Neutrophil (primary cell): ENCODE results near the gene IMP3.

Experiments
- H3K27ac ChIP-seq: fragments of 200-600 bp; sonication (generic); 2 replicates; pipeline ENCODE4 v1.5.1; 2016; ENCODE audit warnings: mild to moderate bottlenecking, moderate library complexity
- H3K27me3 ChIP-seq: fragments of 200-600 bp; sonication (generic); 2 replicates; pipeline ENCODE4 v1.6.0; 2016; ENCODE audit warnings: mild to moderate bottlenecking
- H3K36me3 ChIP-seq: fragments of 200-600 bp; sonication (generic); 2 replicates; pipeline ENCODE4 v1.5.1; 2017
- H3K4me1 ChIP-seq, 2 experiments: fragments of 200-600 bp in 1 of 2; sonication (generic) in 1 of 2; 1 replicate in 1 of 2; 2 replicates in 1 of 2; pipeline versions ENCODE4 v1.5.1 to v1.6.1; 2013 to 2016; ENCODE audit warnings: low read depth in 1 of 2, low read length in 1 of 2, mild to moderate bottlenecking in 1 of 2, moderate library complexity in 1 of 2; ENCODE audit not compliant: control insufficient read depth in 1 of 2, insufficient read depth in 1 of 2
- H3K4me3 ChIP-seq, 2 experiments: fragments of 200-600 bp in 1 of 2; sonication (generic) in 1 of 2; 1 replicate in 1 of 2; 2 replicates in 1 of 2; pipeline ENCODE4 v1.5.1; 2013 to 2016; ENCODE audit warnings: low read depth in 1 of 2, low read length in 1 of 2, mild to moderate bottlenecking in 1 of 2, moderate library complexity in 1 of 2
- H3K9me3 ChIP-seq: fragments of 200-600 bp; sonication (generic); 2 replicates; pipeline ENCODE4 v1.5.1; 2016
- CTCF ChIP-seq: fragments of 200-600 bp; sonication (generic); IDR thresholded peaks from 2 replicates; pipeline ENCODE4 v1.5.1; 2016; ENCODE audit warnings: antibody characterized with exemption

Gene IMP3

GRCh38 chr15:75648156-75649000 is 8.4 kb upstream of the IMP3 start:
- H3K36me3 ChIP-seq: no peaks in the 10 kb centered on the region
- H3K4me1 ChIP-seq: peaks cover 16 to 17% of the 10 kb centered on the region in 2 experiments
- H3K27me3 ChIP-seq: peaks cover 57% of the 10 kb centered on the region
- H3K9me3 ChIP-seq: no peaks in the 10 kb centered on the region
- TF ChIP-seq CTCF: no peak
- H3K27ac ChIP-seq: no peak overlapping the region
- H3K4me3 ChIP-seq: peak overlapping the region; percentile 74 to 93

DNA sequence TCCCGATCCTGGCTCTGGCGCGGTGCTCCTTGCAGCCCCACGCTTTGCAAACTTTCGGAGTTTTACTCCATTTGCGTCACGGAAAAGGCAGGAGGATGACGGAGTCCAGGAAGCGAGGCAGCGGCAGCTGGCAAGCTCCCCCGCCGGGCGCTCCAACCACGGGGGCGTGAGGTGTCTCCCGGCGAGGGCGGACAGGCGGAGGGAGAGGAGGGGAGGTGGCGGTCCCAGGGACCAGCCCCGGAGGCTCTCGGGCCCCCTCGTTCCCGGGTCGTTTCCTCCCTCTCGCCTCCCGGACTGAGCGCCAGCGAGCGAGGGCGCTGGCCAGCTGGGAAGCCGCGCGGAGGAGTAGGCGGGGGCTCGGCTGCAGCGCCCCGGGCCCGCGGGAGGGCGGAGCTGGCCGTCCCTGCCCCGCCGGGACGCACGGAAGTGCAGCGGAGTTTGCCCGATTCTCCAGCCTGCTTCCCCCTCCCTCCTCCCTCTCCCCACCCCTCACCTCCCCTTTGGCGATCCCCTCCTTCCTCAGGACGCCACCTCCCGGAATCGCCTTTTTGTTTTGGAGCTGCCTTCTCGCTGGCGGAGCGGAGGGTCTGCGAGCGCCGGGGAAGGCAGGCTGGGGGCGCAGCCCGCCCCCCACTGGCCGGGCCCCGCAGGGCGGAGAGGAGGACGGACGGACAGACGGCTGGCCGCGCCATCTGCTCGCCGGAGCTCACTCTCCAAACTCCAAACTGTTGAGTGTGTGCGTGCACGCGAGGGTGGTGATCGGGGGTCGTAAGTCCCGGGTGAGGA is 7.5 kb upstream of the IMP3 start, which contains the start of gene SNX33:
SNX33 (plus strand) TSS at position 543 of the 786 bp plus-strand sequence. CDS start 1,191 bp downstream, outside the sequence.
- Histone ChIP-seq H3K4me3 (peak within 1 kb of the TSS; percentile 74 to 93), H3K27me3 (peaks cover 57% of the 10 kb centered on the region), H3K4me1 (peaks cover 16 to 17% of the 10 kb centered on the region in 2 experiments), H3K9me3 (no peaks in the 10 kb centered on the region), H3K36me3 (no peaks in the 10 kb centered on the region), H3K27ac (peak within 1 kb of the TSS; percentile 13)
- TF ChIP-seq CTCF: peak; percentile 12

DNA sequence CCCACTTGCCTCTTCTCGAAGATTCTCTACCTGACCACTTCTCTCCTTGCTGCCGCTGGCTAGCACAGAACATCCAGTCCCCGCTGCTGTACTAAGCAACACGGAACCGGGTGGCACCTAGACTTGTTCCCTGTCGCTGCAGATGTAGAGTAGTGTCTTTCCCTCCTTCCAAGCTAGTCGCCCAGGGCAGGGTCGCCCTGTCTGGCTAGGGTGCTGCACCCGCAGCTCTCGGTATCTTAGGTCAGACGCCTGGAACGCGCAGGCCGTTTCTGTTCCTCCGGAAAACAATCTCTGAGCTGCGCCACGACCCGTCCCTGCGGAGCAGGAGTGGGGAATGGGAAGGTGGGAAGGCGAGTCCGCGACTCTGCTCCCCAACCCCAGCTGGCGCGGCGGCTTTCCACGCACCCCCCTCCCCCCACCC is 6.9 kb upstream of the IMP3 start:
- no peaks in the 10 kb centered on the region for H3K36me3 ChIP-seq
- TF ChIP-seq CTCF: no peak
- H3K27me3 ChIP-seq: peaks cover 57% of the 10 kb centered on the region
- H3K27ac ChIP-seq: no peak overlapping the region
- H3K4me3 ChIP-seq: peak overlapping the region; percentile 74 to 93
- no peaks in the 10 kb centered on the region for H3K9me3 ChIP-seq
- peaks cover 16 to 17% of the 10 kb centered on the region in 2 experiments for H3K4me1 ChIP-seq

DNA sequence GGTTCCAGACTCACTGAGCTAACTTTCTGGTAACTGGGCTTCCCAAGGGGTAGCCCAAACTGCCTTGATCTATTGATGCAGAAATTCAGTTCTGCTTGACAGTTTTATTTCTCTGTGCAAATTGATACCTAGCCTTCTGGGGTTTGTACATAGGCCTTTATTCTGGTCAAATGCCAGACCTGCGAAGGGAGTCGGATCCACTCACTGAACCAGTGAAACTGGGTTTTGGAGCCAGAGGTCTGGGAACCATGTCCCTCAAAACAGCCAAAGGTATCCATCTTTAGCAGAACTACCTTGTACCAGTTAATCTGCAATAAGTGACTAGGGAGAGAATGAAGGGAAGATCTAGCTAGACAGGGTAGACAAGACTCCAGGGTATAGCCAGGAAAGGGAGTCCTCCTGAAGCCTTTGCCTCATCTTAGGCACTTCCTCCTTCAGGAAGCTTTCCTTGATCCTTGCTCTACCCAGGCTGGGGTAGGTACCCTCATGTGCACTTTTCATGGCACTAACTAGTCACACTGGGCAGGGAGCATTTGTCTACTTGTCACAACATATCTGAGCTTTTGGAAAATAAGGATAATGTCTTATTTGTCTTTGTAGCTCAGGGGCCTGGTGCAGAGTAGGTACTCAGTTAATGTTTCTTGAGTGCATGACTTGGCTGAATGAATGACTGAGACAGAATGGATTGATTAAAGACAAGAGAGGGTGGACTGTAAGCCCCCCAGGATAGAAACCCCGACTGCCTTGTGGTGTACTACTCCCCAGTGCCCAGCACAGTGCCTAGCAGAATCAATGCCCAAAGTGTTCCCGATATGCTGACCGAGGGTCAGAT is 6.3 kb upstream of the IMP3 start:
- TF ChIP-seq CTCF: no peak

GRCh38 chr15:75644376-75644775 is 4.4 kb upstream of the IMP3 start:
- Histone ChIP-seq H3K4me3 (no peak overlapping the region), H3K27ac (no peak overlapping the region), H3K27me3 (peaks cover 49% of the 10 kb centered on the region), H3K36me3 (no peaks in the 10 kb centered on the region), H3K4me1 (peaks cover 27 to 29% of the 10 kb centered on the region in 2 experiments), H3K9me3 (no peaks in the 10 kb centered on the region)
- TF ChIP-seq CTCF: no peak

More for the DNA sequence above, 6.3 kb upstream of the IMP3 start:
- Histone ChIP-seq H3K27me3 (peaks cover 57% of the 10 kb centered on the region), H3K4me3 (peak overlapping the region; percentile 74 to 93), H3K27ac (no peak overlapping the region), H3K4me1 (peaks cover 16 to 17% of the 10 kb centered on the region in 2 experiments), H3K9me3 (no peaks in the 10 kb centered on the region), H3K36me3 (no peaks in the 10 kb centered on the region)
